A549 (cell line): ENCODE data around the gene MTERF1. TPM values are rescaled to one million over a fixed set of nuclear protein-coding genes. Genes with fewer than 3 reads are reported as not detected.
"Not testable (repeated sequence)": the region's sequence is repeated elsewhere in the genome, so short reads cannot be mapped to it uniquely, and the experiment has no call there.

Experiments used
- ATAC-seq, 2 experiments: fragments of 200-7000 bp in 1 of 2; fragments of >200 bp in 1 of 2; cut with Nextera tagmentation in 1 of 2; cut with Tn5 transposase in 1 of 2; 3 replicates each; pipeline versions ENCODE4 v1.8.0 to v1.9.1; 2018 to 2020; ENCODE audit warnings: mild to moderate bottlenecking in 1 of 2, moderate library complexity in 1 of 2
- CTCF ChIA-PET: fragments of 300-600 bp; sonication (Branson Sonifier 250); formaldehyde crosslinking; extraction: SDS; loops from one replicate; lab custom pipeline; 2021; ENCODE audit warnings: antibody characterized with exemption, inconsistent platforms; lab: Yijun Ruan, JAX
- POLR2A ChIA-PET: fragments of 350-600 bp; formaldehyde crosslinking; extraction: SDS; loops from one replicate; lab custom pipeline; 2021; ENCODE audit warnings: antibody characterized with exemption, inconsistent platforms; lab: Yijun Ruan, JAX
- DNase-seq, 2 experiments: peaks; one replicate each; pipeline versions ENCODE4 v3.0.0 to v3.0.0-alpha.2; 2011 to 2016; ENCODE audit warnings: low read depth in 1 of 2, low spot score in 1 of 2
- FAIRE-seq: peaks from 2 replicates; lab custom pipeline; 2011; peaks lifted over from hg19 to GRCh38; lab: Jason Lieb, UNC
- H3K27ac ChIP-seq, 2 experiments: fragments of >200 bp; sonication (Bioruptor Twin); formaldehyde crosslinking; 3 replicates each; pipeline ENCODE4 v1.5.1; 2016 to 2017
- H3K4me1 ChIP-seq: fragments of >200 bp; sonication (Bioruptor Twin); formaldehyde crosslinking; 3 replicates; pipeline ENCODE4 v1.6.1; 2016
- H3K4me2 ChIP-seq: fragments of >200 bp; sonication (Bioruptor Twin); formaldehyde crosslinking; 3 replicates; pipeline ENCODE4 v1.6.1; 2016
- H3K4me3 ChIP-seq: fragments of >200 bp; sonication (Bioruptor Twin); formaldehyde crosslinking; 3 replicates; pipeline ENCODE4 v1.5.1; 2016
- H3K9me3 ChIP-seq: fragments of >200 bp; sonication (Bioruptor Twin); formaldehyde crosslinking; 3 replicates; pipeline ENCODE4 v1.6.1; 2016
- CHD2 ChIP-seq: fragments of 150-350 bp; IDR thresholded peaks from 2 replicates; pipeline ENCODE4 v1.6.1; 2014; ENCODE audit warnings: low read length; ENCODE audit not compliant: partially characterized antibody
- EP300 ChIP-seq, 2 experiments: fragments of >200 bp; sonication (Bioruptor Twin); formaldehyde crosslinking; IDR thresholded peaks; 2 replicates in 1 of 2; 3 replicates in 1 of 2; pipeline ENCODE4 v1.6.1; 2016 to 2017
- GATA3 ChIP-seq: IDR thresholded peaks from 2 replicates; pipeline ENCODE4 v1.6.1; 2012; ENCODE audit warnings: borderline replicate concordance
- HES2 ChIP-seq: fragments of >200 bp; sonication (Bioruptor Twin); formaldehyde crosslinking; IDR thresholded peaks from 2 replicates; pipeline ENCODE4 v1.6.1; 2016
- HOXB5 ChIP-seq: fragments of 250-450 bp; sonication (Bioruptor Pico); IDR thresholded peaks from 2 replicates; pipeline ENCODE4 v1.5.0; 2020; ENCODE audit warnings: mild to moderate bottlenecking, moderate library complexity
- JUNB ChIP-seq: fragments of >200 bp; sonication (Bioruptor Twin); formaldehyde crosslinking; IDR thresholded peaks from 2 replicates; pipeline ENCODE4 v1.6.1; 2016
- KDM1A ChIP-seq: fragments of 200-600 bp; sonication (generic); IDR thresholded peaks from 2 replicates; pipeline ENCODE4 v1.6.1; 2016; ENCODE audit warnings: low read depth, mild to moderate bottlenecking
- MAFK ChIP-seq: fragments of 450-650 bp; IDR thresholded peaks from 2 replicates; pipeline ENCODE4 v1.6.1; 2014; ENCODE audit not compliant: partially characterized antibody
- NR3C1 ChIP-seq: fragments of >200 bp; sonication (Bioruptor Twin); formaldehyde crosslinking; IDR thresholded peaks from 3 replicates; pipeline ENCODE4 v1.6.1; 2017
- POLR2AphosphoS2 ChIP-seq: conservative IDR thresholded peaks from 2 replicates; pipeline ENCODE4 v1.6.1; 2012; ENCODE audit warnings: low read length, improper control_type of control experiment, inconsistent platforms
- RARB ChIP-seq: fragments of 250-450 bp; sonication (Bioruptor Pico); IDR thresholded peaks from 2 replicates; pipeline ENCODE4 v1.8.0; 2021; ENCODE audit warnings: mild to moderate bottlenecking, moderate library complexity
- ZFP36 ChIP-seq: fragments of 450-650 bp; IDR thresholded peaks from 2 replicates; pipeline ENCODE4 v1.6.1; 2014; ENCODE audit warnings: borderline replicate concordance; ENCODE audit not compliant: partially characterized antibody
- WGBS: methylation state at CpG from one replicate; pipeline ENCODE4 v1.1.6; 2017; ENCODE audit errors: missing lambda C conversion rate; 5-methylcytosine and 5-hydroxymethylcytosine counted together
- polyA plus RNA-seq, 4 experiments: library from polyadenylated mRNA; depleted of rRNA in 3 of 4; stranded (reverse); fragments of >200 nt; fragmentation: RNase III in 1 of 4; extraction: RNeasy Plus Mini Kit Qiagen cat#74134 plus additional on column Dnase treatment in 1 of 4; gene quantifications; 2 replicates in 3 of 4; 3 replicates in 1 of 4; pipeline ENCODE4 v1.2.3, GENCODE V29; 2011 to 2017
- TF ChIP-seq, protein P1 (sequence below): fragments of 450-650 bp; IDR thresholded peaks from 2 replicates; pipeline ENCODE4 v1.6.1; 2014; ENCODE audit warnings: antibody characterized with exemption
- TF ChIP-seq, protein P2 (sequence below): fragments of 200-600 bp; sonication (generic); IDR thresholded peaks from 2 replicates; pipeline ENCODE4 v1.6.1; 2016; ENCODE audit warnings: antibody characterized with exemption, mild to moderate bottlenecking, moderate library complexity

The MTERF1 gene
- polyA plus RNA-seq, 2 of the 4 experiments (the other 2 are of a cell fraction) = 12.8 to 20.1 TPM

GRCh38 chr7:91899563-91899962 is 19.1 kb upstream of the MTERF1 start:
- ChIA-PET POLR2A (no interaction called here), CTCF (no interaction called here)
- ATAC-seq (no peak), DNase-seq (no peak), FAIRE-seq (no peak)
- TF ChIP-seq MAFK (peak; percentile 45), HOXB5 (CRISPR knock-in tag) (no peak)
- 63% methylated on average over 1 of the region's 1 CpG for WGBS
- H3K9me3 ChIP-seq = no peaks in the 10 kb centered on the region
- no peak overlapping the region for H3K4me2 ChIP-seq
- H3K27ac ChIP-seq = no peak overlapping the region
- no peak overlapping the region for H3K4me3 ChIP-seq
- no peaks in the 10 kb centered on the region for H3K4me1 ChIP-seq

- ATAC-seq = no peak
- H3K9me3 ChIP-seq = no peaks in the 10 kb centered on the region
- WGBS = 38% methylated on average over 10 of the region's 10 CpGs
- TF ChIP-seq NR3C1 (no peak), JUNB (no peak), HES2 (no peak), RARB (CRISPR knock-in tag) (no peak), EP300 (IDR thresholded peaks at IDR 0.05) (no peak), MAFK (no peak), ZFP36 (no peak), POLR2AphosphoS2 (no peak), GATA3 (no peak)
- TF ChIP-seq, protein P1, sequence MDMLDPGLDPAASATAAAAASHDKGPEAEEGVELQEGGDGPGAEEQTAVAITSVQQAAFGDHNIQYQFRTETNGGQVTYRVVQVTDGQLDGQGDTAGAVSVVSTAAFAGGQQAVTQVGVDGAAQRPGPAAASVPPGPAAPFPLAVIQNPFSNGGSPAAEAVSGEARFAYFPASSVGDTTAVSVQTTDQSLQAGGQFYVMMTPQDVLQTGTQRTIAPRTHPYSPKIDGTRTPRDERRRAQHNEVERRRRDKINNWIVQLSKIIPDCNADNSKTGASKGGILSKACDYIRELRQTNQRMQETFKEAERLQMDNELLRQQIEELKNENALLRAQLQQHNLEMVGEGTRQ = no peak
- TF ChIP-seq, protein P2, sequence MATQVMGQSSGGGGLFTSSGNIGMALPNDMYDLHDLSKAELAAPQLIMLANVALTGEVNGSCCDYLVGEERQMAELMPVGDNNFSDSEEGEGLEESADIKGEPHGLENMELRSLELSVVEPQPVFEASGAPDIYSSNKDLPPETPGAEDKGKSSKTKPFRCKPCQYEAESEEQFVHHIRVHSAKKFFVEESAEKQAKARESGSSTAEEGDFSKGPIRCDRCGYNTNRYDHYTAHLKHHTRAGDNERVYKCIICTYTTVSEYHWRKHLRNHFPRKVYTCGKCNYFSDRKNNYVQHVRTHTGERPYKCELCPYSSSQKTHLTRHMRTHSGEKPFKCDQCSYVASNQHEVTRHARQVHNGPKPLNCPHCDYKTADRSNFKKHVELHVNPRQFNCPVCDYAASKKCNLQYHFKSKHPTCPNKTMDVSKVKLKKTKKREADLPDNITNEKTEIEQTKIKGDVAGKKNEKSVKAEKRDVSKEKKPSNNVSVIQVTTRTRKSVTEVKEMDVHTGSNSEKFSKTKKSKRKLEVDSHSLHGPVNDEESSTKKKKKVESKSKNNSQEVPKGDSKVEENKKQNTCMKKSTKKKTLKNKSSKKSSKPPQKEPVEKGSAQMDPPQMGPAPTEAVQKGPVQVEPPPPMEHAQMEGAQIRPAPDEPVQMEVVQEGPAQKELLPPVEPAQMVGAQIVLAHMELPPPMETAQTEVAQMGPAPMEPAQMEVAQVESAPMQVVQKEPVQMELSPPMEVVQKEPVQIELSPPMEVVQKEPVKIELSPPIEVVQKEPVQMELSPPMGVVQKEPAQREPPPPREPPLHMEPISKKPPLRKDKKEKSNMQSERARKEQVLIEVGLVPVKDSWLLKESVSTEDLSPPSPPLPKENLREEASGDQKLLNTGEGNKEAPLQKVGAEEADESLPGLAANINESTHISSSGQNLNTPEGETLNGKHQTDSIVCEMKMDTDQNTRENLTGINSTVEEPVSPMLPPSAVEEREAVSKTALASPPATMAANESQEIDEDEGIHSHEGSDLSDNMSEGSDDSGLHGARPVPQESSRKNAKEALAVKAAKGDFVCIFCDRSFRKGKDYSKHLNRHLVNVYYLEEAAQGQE = no peak
- TF ChIP-seq, all 56 proteins: peak for 0
- CTCF ChIA-PET = no interaction called here
- DNase-seq (no peak), FAIRE-seq (no peak)
- Histone ChIP-seq H3K4me3 (no peak overlapping the region), H3K27ac (no peak overlapping the region), H3K4me2 (no peak overlapping the region), H3K4me1 (no peaks in the 10 kb centered on the region)
- POLR2A ChIA-PET = no interaction called here
Measured at GRCh38 chr7:91898240-91898992, 17.9 kb upstream of the MTERF1 start.

DNA sequence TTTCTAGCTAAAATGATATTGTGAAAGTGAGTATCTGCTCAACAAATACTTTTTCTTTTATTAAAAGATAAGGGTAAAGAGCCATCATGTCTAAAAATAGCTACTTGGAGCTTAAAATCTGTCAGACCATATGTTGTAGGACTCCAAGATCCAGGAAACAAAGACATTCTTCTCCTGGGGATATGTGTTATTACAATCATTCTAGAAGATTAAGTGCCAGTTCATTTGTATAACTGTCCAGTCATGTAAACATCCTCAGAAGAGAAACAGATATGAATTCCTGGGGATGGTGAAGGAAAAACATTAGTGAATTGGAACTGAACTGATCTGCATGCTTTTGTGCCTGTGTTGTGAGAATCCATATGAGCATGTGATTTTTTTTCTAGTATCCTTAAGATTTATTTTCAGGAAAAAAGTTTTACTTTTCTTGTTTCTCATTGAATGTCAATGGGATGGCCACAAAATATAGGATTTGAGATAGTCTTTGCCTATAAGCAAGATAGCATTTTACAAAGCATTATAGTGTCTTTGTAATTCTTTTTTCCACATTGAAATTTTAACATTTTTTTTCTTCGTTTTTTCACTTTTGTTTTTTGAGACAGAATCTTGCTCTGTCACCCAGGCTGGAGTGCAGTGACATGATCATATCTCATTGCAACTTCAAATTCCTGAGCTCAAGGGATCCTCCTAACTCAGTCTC is 14.4 kb upstream of the MTERF1 start:
- ChIA-PET CTCF (no interaction called here), POLR2A (no interaction called here)
- H3K4me2 ChIP-seq = no peak overlapping the region
- no peak overlapping the region for H3K27ac ChIP-seq
- H3K4me1 ChIP-seq = no peaks in the 10 kb centered on the region
- ATAC-seq (no peak), FAIRE-seq (no peak), DNase-seq (no peak)
- H3K4me3 ChIP-seq = no peak overlapping the region
- no peaks in the 10 kb centered on the region for H3K9me3 ChIP-seq
- WGBS = 0% methylated on average over 1 of the region's 1 CpG
- no peak for TF ChIP-seq CHD2
- TF ChIP-seq KDM1A = no peak

- H3K4me2 ChIP-seq, FAIRE-seq, H3K27ac ChIP-seq, H3K4me1 ChIP-seq, H3K9me3 ChIP-seq, ATAC-seq, DNase-seq, POLR2A ChIA-PET, H3K4me3 ChIP-seq: not testable (repeated sequence)
- CTCF ChIA-PET = interaction anchor here (0.6 kb wide), 1 partner anchor 10 kb away, joined by 3 read pairs; no protein-coding TSS in a partner anchor
- 74% methylated on average over 5 of the region's 5 CpGs for WGBS
Measured at GRCh38 chr7:91893699-91894098, 13.2 kb upstream of the MTERF1 start.
